Heart right ventricle (tissue), 16 donors: ENCODE measurements around the gene GCK. TPM values are rescaled to one million over a fixed set of nuclear protein-coding genes. Genes with fewer than 3 reads are reported as not detected.

ENCODE experiments used
- ATAC-seq, 8 donors: fragments of 200-7000 bp; cut with Tn5 transposase; one replicate each; pipeline ENCODE4 v1.9.1; 2020; ENCODE audit warnings: mild to moderate bottlenecking in 8 of 8, moderate library complexity in 8 of 8, moderate number of reproducible peaks in 1 of 8
- DNase-seq, 2 donors: peaks; one replicate each; pipeline ENCODE4 v3.0.0-alpha.2; 2020
- H3K27ac ChIP-seq, 10 donors: fragments of 200-600 bp; sonication (generic) in 2 of 10; one replicate each; pipeline versions ENCODE4 v1.5.0 to v1.8.0; 2020 to 2022; ENCODE audit warnings: mild to moderate bottlenecking in 3 of 10
- H3K27me3 ChIP-seq, 7 donors: fragments of 200-600 bp; one replicate each; pipeline ENCODE4 v1.8.0; 2021 to 2022; ENCODE audit warnings: mild to moderate bottlenecking in 2 of 7
- H3K36me3 ChIP-seq, 9 donors: fragments of 200-600 bp; sonication (generic) in 1 of 9; one replicate each; pipeline versions ENCODE4 v1.5.0 to v1.8.0; 2020 to 2022; ENCODE audit warnings: mild to moderate bottlenecking in 2 of 9
- H3K4me1 ChIP-seq, 9 donors: fragments of 200-600 bp; sonication (generic) in 1 of 9; one replicate each; pipeline versions ENCODE4 v1.5.0 to v1.8.0; 2020 to 2022; ENCODE audit warnings: mild to moderate bottlenecking in 4 of 9
- H3K4me3 ChIP-seq, 10 donors: fragments of 200-600 bp; sonication (generic) in 2 of 10; one replicate each; pipeline versions ENCODE4 v1.5.0 to v1.8.0; 2020 to 2022; ENCODE audit warnings: mild to moderate bottlenecking in 7 of 10, moderate library complexity in 2 of 10
- H3K9me3 ChIP-seq, 11 donors: fragments of 200-600 bp in 10 of 11; sonication (generic) in 2 of 11; one replicate each; pipeline versions ENCODE4 v1.5.0 to v1.8.0; 2013 to 2022; ENCODE audit warnings: mild to moderate bottlenecking in 2 of 11, control low read depth in 1 of 11, moderate library complexity in 1 of 11
- CTCF ChIP-seq, 9 donors: fragments of 200-600 bp; sonication (generic) in 2 of 9; IDR thresholded peaks; one replicate each; pipeline versions ENCODE4 v1.5.0 to v1.8.0; 2021 to 2022; ENCODE audit warnings: antibody characterized with exemption in 9 of 9, mild to moderate bottlenecking in 5 of 9, moderate library complexity in 1 of 9
- WGBS, 2 donors: extraction: QIAGEN DNeasy Blood & Tissue Kit; methylation state at CpG; one replicate each; pipeline ENCODE4 v1.1.7; 2013; ENCODE audit warnings: inconsistent platforms in 1 of 2; 5-methylcytosine and 5-hydroxymethylcytosine counted together
- intact Hi-C, 10 donors: fragments of 100-400 bp; cut with DNase I; formaldehyde crosslinking; loops; one replicate each; pipeline versions ENCODE4 v1.11.1 to v1.14.2; 2022
- polyA plus RNA-seq, 2 donors: library from polyadenylated mRNA; stranded (reverse); fragments of 200-250 nt; gene quantifications; one replicate each; pipeline ENCODE4 v1.2.3, GENCODE V29; 2013
- total RNA-seq, 10 donors: library from RNA; stranded (reverse); fragmentation: NEBNext Ultra II Directional in 3 of 10; extraction: Animal tissue kit (Norgen Biotek cat#: 25700) in 3 of 10; gene quantifications; one replicate each; pipeline versions ENCODE4 v1.2.1 to v1.2.4, GENCODE V29; 2021 to 2023
- donor health status: Arrhythmogenic right ventricular cardiomyopathy.
- donor health status: ischemic (EF 13 %, LVEDD 7.1; RV severe dilation, severe dysfunction).
- donor health status: healthy with polysubstance abuse.
- donor health status: DM: no; HTN: yes; CAD: no.
- donor health status: DM: no; HTN: no; CAD: no.
- donor health status: ischemic (EF 25% LVEDD 6.9; RV normal size, moderate dysfunction).
- donor health status: ischemic (EF 25% LVEDD 5.7; RV mildly dilated, moderate dysfunction).
- donor health status: healthy.
- donor health status: DM: yes; HTN: yes; CAD: no.
- donor health status: Ischemic cardiomyopathy.
- donor health status: ischemic (EF 35%, LVEDD 5.7; RV mildly dilated, moderate dysfunction).
- donor health status: nonischemic (EF 11% LVEDD 7.7; RV severe dilation, severe dysfunction).
- donor health status: DM: yes; HTN: yes; CAD: no.
- donor health status: PGD.
- donor health status: ischemic (EF 29% LVEDD 5.4; RV normal size, mild dysfunction).
- donor health status: nonischemic (EF 23%, LVEDD 6.1; RV moderate dilation, normal function).

GCK gene
- total and polyA plus RNA-seq, 12 donors: 0.50 to 6.0 (median 1.5) TPM

GRCh38 chr7:44117801-44118429, 71.3 kb downstream of the GCK start:
- intact Hi-C loops: loop anchor here in 1 of 10 donors (5.0 kb wide), 1 partner anchor 36 kb away; the partner anchor contains the start of gene POLM
- H3K4me3 ChIP-seq: no peak overlapping the region
- H3K27me3 ChIP-seq: no peaks in the 10 kb centered on the region
- H3K27ac ChIP-seq: no peak overlapping the region
- peaks cover 0 to 86% (median 0%) of the 10 kb centered on the region in 9 donors for H3K36me3 ChIP-seq
- H3K4me1 ChIP-seq: peaks cover 7 to 63% (median 25%) of the 10 kb centered on the region in 9 donors
- DNase-seq (no peak), ATAC-seq (no peak)
- 89 to 90% methylated on average over 13 of the region's 13 CpGs for WGBS, 2 donors
- no peaks in the 10 kb centered on the region for H3K9me3 ChIP-seq
- TF ChIP-seq CTCF (IDR thresholded peaks at IDR 0.05): no peak

GRCh38 chr7:44116789-44117666, 72.2 kb downstream of the GCK start:
- no peaks in the 10 kb centered on the region for H3K27me3 ChIP-seq
- no peak overlapping the region for H3K27ac ChIP-seq
- ATAC-seq (no peak), DNase-seq (no peak)
- peaks cover 0 to 91% (median 0%) of the 10 kb centered on the region in 9 donors for H3K36me3 ChIP-seq
- H3K4me3 ChIP-seq: no peak overlapping the region
- H3K9me3 ChIP-seq: no peaks in the 10 kb centered on the region
- no peak for TF ChIP-seq CTCF (IDR thresholded peaks at IDR 0.05)
- WGBS, 2 donors: 90 to 91% methylated on average over 25 of the region's 25 CpGs
- intact Hi-C loops: loop anchor here in 1 of 10 donors (5.0 kb wide), 1 partner anchor 35 kb away; the partner anchor contains the start of gene POLM
- peaks cover 7 to 54% (median 16%) of the 10 kb centered on the region in 9 donors for H3K4me1 ChIP-seq

- H3K36me3 ChIP-seq: peaks cover 0 to 89% (median 0%) of the 10 kb centered on the region in 9 donors
- 88 to 91% methylated on average over 17 of the region's 17 CpGs for WGBS, 2 donors
- no peak for TF ChIP-seq CTCF (IDR thresholded peaks at IDR 0.05)
- H3K9me3 ChIP-seq: no peaks in the 10 kb centered on the region
- peaks cover 4 to 46% (median 12%) of the 10 kb centered on the region in 9 donors for H3K4me1 ChIP-seq
- no peaks in the 10 kb centered on the region for H3K27me3 ChIP-seq
- intact Hi-C loops: loop anchor here in 1 of 10 donors (5.0 kb wide), 1 partner anchor 34 kb away; the partner anchor contains the start of gene POLM
- no peak overlapping the region for H3K4me3 ChIP-seq
- no peak overlapping the region for H3K27ac ChIP-seq
- DNase-seq (no peak), ATAC-seq (no peak)
These were observed 73.0 kb downstream of the GCK start for GRCh38 chr7:44116087-44116788.
